Epithelial cell of proximal tubule (primary cell): Measurements from ENCODE around the gene SPDYE4. TPM values are rescaled to one million over a fixed set of nuclear protein-coding genes. Genes with fewer than 3 reads are reported as not detected.

Experiments
- DNase-seq: peaks from one replicate; pipeline ENCODE4 v3.0.0-alpha.2; 2011; ENCODE audit warnings: low read depth
- H3K4me3 ChIP-seq: 2 replicates; pipeline ENCODE4 v1.5.1; 2011; ENCODE audit warnings: low read depth, mild to moderate bottlenecking, low read length
- CTCF ChIP-seq: conservative IDR thresholded peaks from 2 replicates; pipeline ENCODE4 v1.5.1; 2012; ENCODE audit warnings: low read depth, mild to moderate bottlenecking, low read length
- total RNA-seq: library from RNA; depleted of rRNA; stranded (reverse); fragments of >200 nt; gene quantifications from 2 replicates; pipeline ENCODE4 v1.2.3, GENCODE V29; 2015

The SPDYE4 gene
- total RNA-seq, 1 donor from 2014 or later = not detected

- DNase-seq = no peak
- TF ChIP-seq CTCF = no peak
- H3K4me3 ChIP-seq = no peak overlapping the region
Measured at GRCh38 chr17:8741366-8741765, 17.0 kb downstream of the SPDYE4 start.

- H3K4me3 ChIP-seq = no peak overlapping the region
- DNase-seq = no peak
- no peak for TF ChIP-seq CTCF
Measured at GRCh38 chr17:8740486-8740885, 17.9 kb downstream of the SPDYE4 start.

- H3K4me3 ChIP-seq = no peak overlapping the region
- DNase-seq = no peak
- no peak for TF ChIP-seq CTCF
Measured at GRCh38 chr17:8739097-8739496, 19.2 kb downstream of the SPDYE4 start.

GRCh38 chr17:8736796-8737195 lies 21.6 kb downstream of the SPDYE4 start:
- DNase-seq = no peak
- no peak overlapping the region for H3K4me3 ChIP-seq
- no peak for TF ChIP-seq CTCF

- no peak for DNase-seq
- no peak for TF ChIP-seq CTCF
- H3K4me3 ChIP-seq = no peak overlapping the region
Measured at GRCh38 chr17:8736362-8736761, 22.0 kb downstream of the SPDYE4 start.

GRCh38 chr17:8735336-8735939 lies 22.9 kb downstream of the SPDYE4 start:
- no peak for DNase-seq
- no peak for TF ChIP-seq CTCF
- no peak overlapping the region for H3K4me3 ChIP-seq

- H3K4me3 ChIP-seq = no peak overlapping the region
- no peak for TF ChIP-seq CTCF
- no peak for DNase-seq
Measured at GRCh38 chr17:8734876-8735275, 23.5 kb downstream of the SPDYE4 start.
